Measurements from ENCODE around the gene SACM1L. TPM values are rescaled to one million over a fixed set of nuclear protein-coding genes. Genes with fewer than 3 reads are reported as not detected.

The SACM1L gene
- total RNA-seq (10 to 100 TPM; 26.9 to 32.0 (median 29.5) TPM), polyA plus RNA-seq (17.0 TPM)
- long read RNA-seq, donor 1, transcript SACM1L-201 (20 exons, 3,723 nt) = major isoform, 67 of 83 reads
- long read RNA-seq, donor 1, partial matches to known transcripts = 7 of 83 reads
- long read RNA-seq, donor 1, other reads (novel, unspliced or antisense) = 5 of 83 reads
- long read RNA-seq, donor 2, transcript SACM1L-201 (20 exons, 3,723 nt) = major isoform, 16 of 21 reads
- long read RNA-seq, donor 2, partial matches to known transcripts = 2 of 21 reads
- long read RNA-seq, donor 2, other reads (novel, unspliced or antisense) = 2 of 21 reads
- long read RNA-seq, donor 3, transcript SACM1L-201 (20 exons, 3,723 nt) = major isoform, 104 of 130 reads
- long read RNA-seq, donor 3, partial matches to known transcripts = 5 of 130 reads
- long read RNA-seq, donor 3, other reads (novel, unspliced or antisense) = 14 of 130 reads
- long read RNA-seq, donor 4, transcript SACM1L-201 (20 exons, 3,723 nt) = major isoform, 13 of 14 reads
- long read RNA-seq, donor 4, partial matches to known transcripts = 0 of 14 reads
- long read RNA-seq, donor 4, other reads (novel, unspliced or antisense) = 1 of 14 reads

GRCh38 chr3:45688882-45689786 lies at the start of gene SACM1L:
TSS of gene SACM1L (plus strand) at chr3:45689396. CDS start at chr3:45689466, 70 bp downstream.
- intact Hi-C loops (cut with DNase I) = no loop called here
- Histone ChIP-seq H3K9me3 (ENCODE audit: control insufficient read depth, low read length) (no peaks in the 10 kb centered on the region), H3K4me3 (ENCODE audit: low read length) (peak within 1 kb of the TSS; percentile 70), H3K4me1 (ENCODE audit: control insufficient read depth, insufficient read depth, low read length) (peaks cover 8% of the 10 kb centered on the region), H3K27ac (ENCODE audit: low read length) (peak within 1 kb of the TSS; percentile 78), H3K27me3 (ENCODE audit: control insufficient read depth, insufficient read depth) (no peaks in the 10 kb centered on the region)
- WGBS = under 1% methylated on average over 81 of the region's 81 CpGs
- DNase-seq = peak; percentile 98 to 99 (median 99)
- peak; percentile 98 for ATAC-seq

- H3K4me3 ChIP-seq (ENCODE audit: low read length) = no peak overlapping the region
- intact Hi-C loops (cut with DNase I) = no loop called here
- H3K27ac ChIP-seq (ENCODE audit: low read length) = no peak overlapping the region
- WGBS = 88% methylated on average over 1 of the region's 1 CpG
- DNase-seq = no peak
- no peaks in the 10 kb centered on the region for H3K9me3 ChIP-seq (ENCODE audit: control insufficient read depth, low read length)
- no peaks in the 10 kb centered on the region for H3K4me1 ChIP-seq (ENCODE audit: control insufficient read depth, insufficient read depth, low read length)
- H3K27me3 ChIP-seq (ENCODE audit: control insufficient read depth, insufficient read depth) = no peaks in the 10 kb centered on the region
- ATAC-seq = no peak
Measured at GRCh38 chr3:45640091-45640507, 49.1 kb upstream of the SACM1L start.

GRCh38 chr3:45640724-45641361 lies 48.4 kb upstream of the SACM1L start:
- Histone ChIP-seq H3K4me1 (ENCODE audit: control insufficient read depth, insufficient read depth, low read length) (no peaks in the 10 kb centered on the region), H3K9me3 (ENCODE audit: control insufficient read depth, low read length) (no peaks in the 10 kb centered on the region), H3K27ac (ENCODE audit: low read length) (no peak overlapping the region), H3K27me3 (ENCODE audit: control insufficient read depth, insufficient read depth) (no peaks in the 10 kb centered on the region), H3K4me3 (ENCODE audit: low read length) (no peak overlapping the region)
- DNase-seq (no peak), ATAC-seq (no peak)
- 93% methylated on average over 4 of the region's 4 CpGs for WGBS
- intact Hi-C loops (cut with DNase I) = no loop called here

- H3K9me3 ChIP-seq (ENCODE audit: control insufficient read depth, low read length) = no peaks in the 10 kb centered on the region
- no peaks in the 10 kb centered on the region for H3K27me3 ChIP-seq (ENCODE audit: control insufficient read depth, insufficient read depth)
- H3K4me3 ChIP-seq (ENCODE audit: low read length) = no peak overlapping the region
- DNase-seq (no peak), ATAC-seq (no peak)
- H3K27ac ChIP-seq (ENCODE audit: low read length) = no peak overlapping the region
- intact Hi-C loops (cut with DNase I) = no loop called here
- no peaks in the 10 kb centered on the region for H3K4me1 ChIP-seq (ENCODE audit: control insufficient read depth, insufficient read depth, low read length)
- WGBS = 93% methylated on average over 2 of the region's 2 CpGs
Measured at GRCh38 chr3:45641756-45642155, 47.4 kb upstream of the SACM1L start.

GRCh38 chr3:45642731-45643152 lies 46.5 kb upstream of the SACM1L start:
- H3K27me3 ChIP-seq (ENCODE audit: control insufficient read depth, insufficient read depth) = no peaks in the 10 kb centered on the region
- DNase-seq (peak in 1 of 3 donors; percentile 49), ATAC-seq (peak in 1 of 2 donors; percentile 11)
- intact Hi-C loops (cut with DNase I) = no loop called here
- H3K27ac ChIP-seq (ENCODE audit: low read length) = no peak overlapping the region
- H3K4me1 ChIP-seq (ENCODE audit: control insufficient read depth, insufficient read depth, low read length) = peaks cover 3% of the 10 kb centered on the region
- no peaks in the 10 kb centered on the region for H3K9me3 ChIP-seq (ENCODE audit: control insufficient read depth, low read length)
- H3K4me3 ChIP-seq (ENCODE audit: low read length) = no peak overlapping the region
- WGBS = 68% methylated on average over 6 of the region's 6 CpGs

GRCh38 chr3:45644063-45644790 lies 45.0 kb upstream of the SACM1L start:
- no peaks in the 10 kb centered on the region for H3K27me3 ChIP-seq (ENCODE audit: control insufficient read depth, insufficient read depth)
- WGBS = 73% methylated on average over 11 of the region's 11 CpGs
- DNase-seq = no peak
- H3K27ac ChIP-seq (ENCODE audit: low read length) = no peak overlapping the region
- intact Hi-C loops (cut with DNase I) = no loop called here
- ATAC-seq = peak in 1 of 2 donors; percentile 34
- peaks cover 3% of the 10 kb centered on the region for H3K4me1 ChIP-seq (ENCODE audit: control insufficient read depth, insufficient read depth, low read length)
- no peaks in the 10 kb centered on the region for H3K9me3 ChIP-seq (ENCODE audit: control insufficient read depth, low read length)
- H3K4me3 ChIP-seq (ENCODE audit: low read length) = no peak overlapping the region

- 63% methylated on average over 5 of the region's 5 CpGs for WGBS
Measured at GRCh38 chr3:45644791-45645201, 44.4 kb upstream of the SACM1L start.

GRCh38 chr3:45646051-45646585 lies 43.1 kb upstream of the SACM1L start:
- intact Hi-C loops (cut with DNase I) = no loop called here
- 81% methylated on average over 6 of the region's 6 CpGs for WGBS
- Histone ChIP-seq H3K4me1 (ENCODE audit: control insufficient read depth, insufficient read depth, low read length) (peaks cover 3% of the 10 kb centered on the region), H3K27me3 (ENCODE audit: control insufficient read depth, insufficient read depth) (no peaks in the 10 kb centered on the region), H3K9me3 (ENCODE audit: control insufficient read depth, low read length) (no peaks in the 10 kb centered on the region), H3K4me3 (ENCODE audit: low read length) (no peak overlapping the region), H3K27ac (ENCODE audit: low read length) (no peak overlapping the region)
- DNase-seq (peak in 1 of 3 donors; percentile 57), ATAC-seq (peak; percentile 14 to 50)

More at GRCh38 chr3:45644791-45645201, 44.4 kb upstream of the SACM1L start:
- Histone ChIP-seq H3K9me3 (ENCODE audit: control insufficient read depth, low read length) (no peaks in the 10 kb centered on the region), H3K4me1 (ENCODE audit: control insufficient read depth, insufficient read depth, low read length) (peaks cover 3% of the 10 kb centered on the region), H3K27me3 (ENCODE audit: control insufficient read depth, insufficient read depth) (no peaks in the 10 kb centered on the region), H3K27ac (ENCODE audit: low read length) (no peak overlapping the region), H3K4me3 (ENCODE audit: low read length) (no peak overlapping the region)
- intact Hi-C loops (cut with DNase I) = no loop called here
- ATAC-seq = no peak
- DNase-seq = no peak

GRCh38 chr3:45647148-45647619 lies 42.0 kb upstream of the SACM1L start:
- Histone ChIP-seq H3K9me3 (ENCODE audit: control insufficient read depth, low read length) (no peaks in the 10 kb centered on the region), H3K4me3 (ENCODE audit: low read length) (no peak overlapping the region), H3K27me3 (ENCODE audit: control insufficient read depth, insufficient read depth) (no peaks in the 10 kb centered on the region), H3K27ac (ENCODE audit: low read length) (no peak overlapping the region), H3K4me1 (ENCODE audit: control insufficient read depth, insufficient read depth, low read length) (peaks cover 4% of the 10 kb centered on the region)
- ATAC-seq = peak; percentile 72 to 80
- DNase-seq = no peak
- intact Hi-C loops (cut with DNase I) = no loop called here
- WGBS = 67% methylated on average over 6 of the region's 6 CpGs

GRCh38 chr3:45653205-45653604 lies 36.0 kb upstream of the SACM1L start:
- H3K4me1 ChIP-seq (ENCODE audit: control insufficient read depth, insufficient read depth, low read length) = peaks cover 7% of the 10 kb centered on the region
- H3K9me3 ChIP-seq (ENCODE audit: control insufficient read depth, low read length) = no peaks in the 10 kb centered on the region
- intact Hi-C loops (cut with DNase I) = no loop called here
- peak overlapping the region; percentile 19 for H3K27ac ChIP-seq (ENCODE audit: low read length)
- ATAC-seq (no peak), DNase-seq (no peak)
- no peaks in the 10 kb centered on the region for H3K27me3 ChIP-seq (ENCODE audit: control insufficient read depth, insufficient read depth)
- 74% methylated on average over 3 of the region's 3 CpGs for WGBS
- H3K4me3 ChIP-seq (ENCODE audit: low read length) = no peak overlapping the region

Data from right cardiac atrium (tissue), 5 donors.